ENCODE measurements around the gene XYLT1.

The XYLT1 gene

GRCh38 chr16:17278988-17279387, 191.8 kb downstream of the XYLT1 start:
- Histone ChIP-seq H3K4me1 (ENCODE audit: insufficient read depth, low read length, poor library complexity, severe bottlenecking) (peaks cover 22% of the 10 kb centered on the region), H4K20me1 (ENCODE audit: insufficient read depth, low read length, poor library complexity, severe bottlenecking) (peaks cover 92% of the 10 kb centered on the region), H3K36me3 (ENCODE audit: insufficient read depth, low read length) (peaks cover 12% of the 10 kb centered on the region; the same call in 1 of the 2 replicates), H3K4me3 (ENCODE audit: low read length, poor library complexity, severe bottlenecking) (no peak overlapping the region), H3F3A (ENCODE audit: low read depth) (no peaks in the 10 kb centered on the region), H3K9me3 (ENCODE audit: insufficient read depth, low read depth, low read length) (no peaks in the 10 kb centered on the region), H3K9me2 (replicated peaks; ENCODE audit: low read depth, low read length) (no peaks in the 10 kb centered on the region), H3K27me3 (ENCODE audit: insufficient read depth, low read length, poor library complexity, severe bottlenecking) (no peaks in the 10 kb centered on the region), H3K4me2 (ENCODE audit: low read depth, low read length, poor library complexity, severe bottlenecking) (no peak overlapping the region), H2AFZ (ENCODE audit: low read length) (no peak overlapping the region), H3K9ac (ENCODE audit: low read depth, low read length, poor library complexity, severe bottlenecking) (no peak overlapping the region), H3K79me2 (ENCODE audit: insufficient read depth, low read length) (peaks cover 99% of the 10 kb centered on the region)
- TF ChIP-seq EZH2phosphoT487 (IDR thresholded peaks at IDR 0.05; ENCODE audit: borderline replicate concordance) (no peak), CTCF (conservative IDR thresholded peaks at IDR 0.05; ENCODE audit: low read length) (no peak)

- H3K4me3 ChIP-seq (ENCODE audit: low read length, poor library complexity, severe bottlenecking): no peak overlapping the region
- H2AFZ ChIP-seq (ENCODE audit: low read length): no peak overlapping the region
- no peak overlapping the region for H3K9ac ChIP-seq (ENCODE audit: low read depth, low read length, poor library complexity, severe bottlenecking)
- peaks cover 22% of the 10 kb centered on the region for H3K4me1 ChIP-seq (ENCODE audit: insufficient read depth, low read length, poor library complexity, severe bottlenecking)
- peaks cover 19% of the 10 kb centered on the region; the same call in 1 of the 2 replicates for H3K36me3 ChIP-seq (ENCODE audit: insufficient read depth, low read length)
- TF ChIP-seq CTCF (conservative IDR thresholded peaks at IDR 0.05; ENCODE audit: low read length): peak; percentile 22; the same call in 1 of the 2 replicates
- TF ChIP-seq EZH2phosphoT487 (IDR thresholded peaks at IDR 0.05; ENCODE audit: borderline replicate concordance): no peak
- H4K20me1 ChIP-seq (ENCODE audit: insufficient read depth, low read length, poor library complexity, severe bottlenecking): peaks cover 87% of the 10 kb centered on the region
- H3K9me3 ChIP-seq (ENCODE audit: insufficient read depth, low read depth, low read length): no peaks in the 10 kb centered on the region
- peaks cover 99% of the 10 kb centered on the region for H3K79me2 ChIP-seq (ENCODE audit: insufficient read depth, low read length)
- no peaks in the 10 kb centered on the region for H3K9me2 ChIP-seq (replicated peaks; ENCODE audit: low read depth, low read length)
- no peaks in the 10 kb centered on the region for H3K27me3 ChIP-seq (ENCODE audit: insufficient read depth, low read length, poor library complexity, severe bottlenecking)
- no peaks in the 10 kb centered on the region for H3F3A ChIP-seq (ENCODE audit: low read depth)
- no peak overlapping the region for H3K4me2 ChIP-seq (ENCODE audit: low read depth, low read length, poor library complexity, severe bottlenecking)
Observed at GRCh38 chr16:17277981-17278381, 192.8 kb downstream of the XYLT1 start.

- TF ChIP-seq CTCF (conservative IDR thresholded peaks at IDR 0.05; ENCODE audit: low read length): no peak
- no peak for TF ChIP-seq EZH2phosphoT487 (IDR thresholded peaks at IDR 0.05; ENCODE audit: borderline replicate concordance)
- no peaks in the 10 kb centered on the region for H3K27me3 ChIP-seq (ENCODE audit: insufficient read depth, low read length, poor library complexity, severe bottlenecking)
- no peak overlapping the region for H3K4me3 ChIP-seq (ENCODE audit: low read length, poor library complexity, severe bottlenecking)
- H3K9me2 ChIP-seq (replicated peaks; ENCODE audit: low read depth, low read length): no peaks in the 10 kb centered on the region
- H3K79me2 ChIP-seq (ENCODE audit: insufficient read depth, low read length): peaks cover 99% of the 10 kb centered on the region
- H3F3A ChIP-seq (ENCODE audit: low read depth): no peaks in the 10 kb centered on the region
- no peaks in the 10 kb centered on the region for H3K9me3 ChIP-seq (ENCODE audit: insufficient read depth, low read depth, low read length)
- peaks cover 18% of the 10 kb centered on the region; the same call in 1 of the 2 replicates for H3K36me3 ChIP-seq (ENCODE audit: insufficient read depth, low read length)
- peaks cover 84% of the 10 kb centered on the region for H4K20me1 ChIP-seq (ENCODE audit: insufficient read depth, low read length, poor library complexity, severe bottlenecking)
- no peak overlapping the region for H3K9ac ChIP-seq (ENCODE audit: low read depth, low read length, poor library complexity, severe bottlenecking)
- H2AFZ ChIP-seq (ENCODE audit: low read length): no peak overlapping the region
- no peak overlapping the region for H3K4me2 ChIP-seq (ENCODE audit: low read depth, low read length, poor library complexity, severe bottlenecking)
- H3K4me1 ChIP-seq (ENCODE audit: insufficient read depth, low read length, poor library complexity, severe bottlenecking): peaks cover 17% of the 10 kb centered on the region
Observed at GRCh38 chr16:17276610-17277009, 194.2 kb downstream of the XYLT1 start.

All from Loucy (cell line).